Mammary epithelial cell (primary cell): Measurements from ENCODE around the gene MAP2K3.

Experiments used
- CTCF ChIP-seq, 2 donors: IDR thresholded peaks in 1 of 2; conservative IDR thresholded peaks in 1 of 2; 2 replicates each; pipeline ENCODE4 v1.5.1; 2011 to 2012; ENCODE audit warnings: inconsistent platforms in 2 of 2, low read length in 2 of 2, mild to moderate bottlenecking in 2 of 2, control low read depth in 1 of 2, low read depth in 1 of 2; ENCODE audit not compliant: insufficient read depth in 1 of 2; ENCODE audit errors: extremely low read depth in 1 of 2
- EZH2 ChIP-seq: IDR thresholded peaks from 2 replicates; pipeline ENCODE4 v1.6.1; 2012; ENCODE audit warnings: low read length, inconsistent platforms, borderline replicate concordance

GRCh38 chr17:21361020-21361809, 76.7 kb downstream of the MAP2K3 start:
- TF ChIP-seq CTCF (conservative IDR thresholded peaks at IDR 0.05 in 1 of 2, IDR thresholded peaks at IDR 0.05 in 1 of 2; ENCODE audit: extremely low read depth in 1 of 2, insufficient read depth in 1 of 2, low read depth in 1 of 2, low read length in 2 of 2) = no peak
- TF ChIP-seq EZH2 = no peak
